T-cell (primary cell): ENCODE data around the gene AFAP1L1. TPM values are rescaled to one million over a fixed set of nuclear protein-coding genes. Genes with fewer than 3 reads are reported as not detected.

ENCODE experiments used
- ATAC-seq, 4 experiments: fragments of 200-7000 bp in 3 of 4; fragments of 150-1000 bp in 1 of 4; cut with Tn5 transposase; replicated peaks in 1 of 4; 1 replicate in 3 of 4; 2 replicates in 1 of 4; pipeline ENCODE4 v1.10.0; 2021; ENCODE audit warnings: moderate library complexity in 3 of 4, mild to moderate bottlenecking in 2 of 4, moderate number of reproducible peaks in 1 of 4
- CTCF ChIA-PET, 2 donors: fragments of 300-600 bp; sonication (Branson Sonifier 250); formaldehyde crosslinking; loops; one replicate each; lab custom pipeline; 2022; ENCODE audit warnings: antibody characterized with exemption in 2 of 2; lab: Charles Lee
- POLR2A ChIA-PET, 2 donors: fragments of 300-600 bp; sonication (Branson Sonifier 250); formaldehyde crosslinking; loops; one replicate each; lab custom pipeline; 2022; ENCODE audit warnings: antibody characterized with exemption in 2 of 2; lab: Charles Lee
- DNase-seq, 35 experiments: peaks; one replicate each; pipeline versions ENCODE4 v3.0.0 to v3.0.0-alpha.2; 2013 to 2023
- H3K27ac ChIP-seq: one replicate; pipeline ENCODE4 v1.5.1; 2013; ENCODE audit warnings: low read length
- H3K27me3 ChIP-seq, 2 experiments: replicated peaks in 1 of 2; 1 replicate in 1 of 2; 2 replicates in 1 of 2; pipeline versions ENCODE4 v1.6.1 to v1.7.0; 2013; ENCODE audit warnings: low read length in 1 of 2, mixed read lengths in 1 of 2; ENCODE audit not compliant: control insufficient read depth in 2 of 2, insufficient read depth in 2 of 2; ENCODE audit errors: extremely low read depth in 1 of 2
- H3K36me3 ChIP-seq, 2 donors: 1 replicate in 1 of 2; 2 replicates in 1 of 2; pipeline versions ENCODE4 v1.6.1 to v1.7.0; 2013; ENCODE audit warnings: low read length in 1 of 2; ENCODE audit not compliant: control insufficient read depth in 2 of 2, insufficient read depth in 1 of 2; ENCODE audit errors: extremely low read depth in 1 of 2
- H3K4me1 ChIP-seq, 2 experiments: 1 replicate in 1 of 2; 2 replicates in 1 of 2; pipeline versions ENCODE4 v1.6.1 to v1.7.0; 2013; ENCODE audit warnings: low read length in 2 of 2, mixed read lengths in 1 of 2; ENCODE audit not compliant: insufficient read depth in 2 of 2, control insufficient read depth in 1 of 2; ENCODE audit errors: extremely low read depth in 1 of 2
- H3K4me3 ChIP-seq, 2 donors: 1 replicate in 1 of 2; 2 replicates in 1 of 2; pipeline versions ENCODE4 v1.5.1 to v1.7.0; 2013; ENCODE audit warnings: mild to moderate bottlenecking in 2 of 2, low read length in 1 of 2, moderate library complexity in 1 of 2; ENCODE audit not compliant: control insufficient read depth in 1 of 2; ENCODE audit errors: extremely low read depth in 1 of 2
- H3K9me3 ChIP-seq: 2 replicates; pipeline ENCODE4 v1.7.0; 2013
- H3K27ac Mint-ChIP-seq, 2 donors: one replicate each; pipeline ENCODE4 v1.8.0; 2020 to 2021; ENCODE audit warnings: mild to moderate bottlenecking in 2 of 2, mixed read lengths in 2 of 2
- H3K27me3 Mint-ChIP-seq, 2 donors: one replicate each; pipeline ENCODE4 v1.8.0; 2021 to 2022; ENCODE audit warnings: mixed read lengths in 2 of 2
- H3K36me3 Mint-ChIP-seq: one replicate; pipeline ENCODE4 v1.8.0; 2021; ENCODE audit warnings: mixed read lengths
- H3K4me1 Mint-ChIP-seq, 3 donors: one replicate each; pipeline ENCODE4 v1.8.0; 2020 to 2022; ENCODE audit warnings: mixed read lengths in 3 of 3, mild to moderate bottlenecking in 1 of 3
- H3K4me3 Mint-ChIP-seq, 3 donors: one replicate each; pipeline ENCODE4 v1.8.0; 2020 to 2022; ENCODE audit warnings: mild to moderate bottlenecking in 3 of 3, mixed read lengths in 3 of 3, moderate library complexity in 3 of 3
- H3K9me3 Mint-ChIP-seq, 3 donors: one replicate each; pipeline ENCODE4 v1.8.0; 2020 to 2022; ENCODE audit warnings: mixed read lengths in 3 of 3
- WGBS: methylation state at CpG from one replicate; pipeline ENCODE4 v1.1.5; 2013; ENCODE audit warnings: missing lambda C conversion rate; ENCODE audit not compliant: insufficient coverage; 5-methylcytosine and 5-hydroxymethylcytosine counted together
- total RNA-seq, 35 experiments: library from RNA in 6 of 35; stranded (reverse) in 6 of 35; fragments of 120-200 nt in 1 of 35; gene quantifications; one replicate each; pipeline versions ENCODE4 v1.2.1 to v1.2.4 and lab custom pipeline; 2013 to 2026

Gene AFAP1L1
- total RNA-seq, 5 donors from 2014 or later (not counting 1 experiment from before 2014, with no cell fraction given) = 0.20 to 0.99 (median 0.50) TPM

GRCh38 chr5:149348518-149348917 lies 76.9 kb downstream of the AFAP1L1 start:
- DNase-seq = peak in 2 of 35 experiments; percentile 9 to 69
- CTCF ChIA-PET = interaction anchor here (1.1 to 2.1 kb wide), 3 partner anchors 9 to 19 kb away, joined by 3 to 7 read pairs (median 5); partner anchors contain the start of gene PCYOX1L (in 1 of the 2)
- WGBS = 0% methylated on average over 1 of the region's 1 CpG

DNA sequence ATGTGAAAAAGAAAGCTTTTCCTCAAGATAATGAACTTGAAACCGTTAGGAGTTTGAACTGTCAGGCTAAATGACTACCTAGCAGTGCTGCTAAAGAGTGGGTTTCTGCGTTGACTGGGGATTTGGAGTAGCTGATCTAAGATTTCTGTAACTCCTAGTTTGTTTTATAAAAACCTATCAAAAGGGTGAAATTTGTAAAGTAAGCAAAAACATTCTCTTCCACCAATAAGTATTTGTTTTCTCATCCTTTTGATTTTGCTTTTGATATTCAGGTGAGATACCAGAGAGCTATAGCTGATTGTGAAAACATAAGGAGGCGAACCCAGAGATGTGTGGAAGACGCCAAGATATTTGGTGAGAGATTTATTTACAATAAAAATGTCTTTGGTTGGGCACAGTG lies 77.7 kb downstream of the AFAP1L1 start:
- no peak for DNase-seq
- Mint-ChIP-seq H3K4me1 (peaks cover 79 to 90% (median 89%) of the 10 kb centered on the region in 3 donors), H3K27me3 (no peaks in the 10 kb centered on the region), H3K27ac (peak overlapping the region; percentile 95 to 97), H3K9me3 (no peaks in the 10 kb centered on the region), H3K36me3 (peaks cover 64% of the 10 kb centered on the region), H3K4me3 (peak overlapping the region; percentile 95 to 96 (median 95))
- WGBS = no CpG with 5 or more reads among the region's 4 CpGs
- POLR2A ChIA-PET = no interaction called here
- no peak overlapping the region for H3K4me3 ChIP-seq
- H3K36me3 ChIP-seq = peaks cover 2 to 70% of the 10 kb centered on the region in 2 donors
- CTCF ChIA-PET = interaction anchor here (1.1 to 2.1 kb wide), 3 partner anchors 8 to 19 kb away, joined by 3 to 7 read pairs (median 5); partner anchors contain the start of gene PCYOX1L (in 1 of the 2)
- peaks cover 35 to 58% of the 10 kb centered on the region in 2 experiments for H3K4me1 ChIP-seq
- no peak for ATAC-seq
- H3K9me3 ChIP-seq = no peaks in the 10 kb centered on the region
- no peaks in the 10 kb centered on the region for H3K27me3 ChIP-seq
- peak overlapping the region; percentile 79 for H3K27ac ChIP-seq

More at GRCh38 chr5:149348518-149348917, 76.9 kb downstream of the AFAP1L1 start:
- POLR2A ChIA-PET = no interaction called here
- Mint-ChIP-seq H3K27ac (peak overlapping the region; percentile 95 to 97), H3K36me3 (peaks cover 58% of the 10 kb centered on the region), H3K4me3 (peak overlapping the region; percentile 95 to 96 (median 95)), H3K4me1 (peaks cover 83 to 91% (median 90%) of the 10 kb centered on the region in 3 donors), H3K27me3 (no peaks in the 10 kb centered on the region), H3K9me3 (no peaks in the 10 kb centered on the region)
- no peaks in the 10 kb centered on the region for H3K9me3 ChIP-seq
- no peaks in the 10 kb centered on the region for H3K27me3 ChIP-seq
- peaks cover 39 to 60% of the 10 kb centered on the region in 2 experiments for H3K4me1 ChIP-seq
- peak overlapping the region; percentile 5 to 32 for H3K4me3 ChIP-seq
- peak overlapping the region; percentile 79 for H3K27ac ChIP-seq
- ATAC-seq = peak; percentile 54 to 63 (median 58)
- H3K36me3 ChIP-seq = peaks cover 2 to 62% of the 10 kb centered on the region in 2 donors

GRCh38 chr5:149352169-149352568 lies 80.5 kb downstream of the AFAP1L1 start:
- ATAC-seq (no peak), DNase-seq (no peak)
- no peaks in the 10 kb centered on the region for H3K9me3 ChIP-seq
- Mint-ChIP-seq H3K9me3 (no peaks in the 10 kb centered on the region), H3K4me3 (peak overlapping the region in 1 of 3 donors; percentile 39), H3K4me1 (peaks cover 68 to 87% (median 85%) of the 10 kb centered on the region in 3 donors), H3K27ac (peak overlapping the region; percentile 66 to 79), H3K27me3 (no peaks in the 10 kb centered on the region), H3K36me3 (peaks cover 78% of the 10 kb centered on the region)
- no peak overlapping the region for H3K27ac ChIP-seq
- WGBS = no CpG with 5 or more reads among the region's 4 CpGs
- peaks cover 26 to 39% of the 10 kb centered on the region in 2 experiments for H3K4me1 ChIP-seq
- no peak overlapping the region for H3K4me3 ChIP-seq
- H3K36me3 ChIP-seq = peaks cover 2 to 84% of the 10 kb centered on the region in 2 donors
- CTCF ChIA-PET = interaction anchor here (0.6 to 3.2 kb wide), 5 partner anchors 13 to 79 kb away, joined by 3 to 16 read pairs (median 3); no protein-coding TSS in a partner anchor
- POLR2A ChIA-PET = interaction anchor here (0.6 to 1.1 kb wide), 3 partner anchors 11 to 129 kb away, joined by 4 to 5 read pairs (median 4); no protein-coding TSS in a partner anchor
- no peaks in the 10 kb centered on the region for H3K27me3 ChIP-seq

- ATAC-seq (no peak), DNase-seq (no peak)
- WGBS = no CpG with 5 or more reads among the region's 2 CpGs
- H3K36me3 Mint-ChIP-seq = peaks cover 63% of the 10 kb centered on the region
- H3K27ac Mint-ChIP-seq = peak overlapping the region; percentile 3 to 79
- H3K4me3 Mint-ChIP-seq = no peak overlapping the region
- Histone ChIP-seq H3K27me3 (no peaks in the 10 kb centered on the region), H3K36me3 (peaks cover 2 to 67% of the 10 kb centered on the region in 2 donors), H3K4me3 (no peak overlapping the region), H3K4me1 (peaks cover 15 to 38% of the 10 kb centered on the region in 2 experiments), H3K27ac (no peak overlapping the region), H3K9me3 (no peaks in the 10 kb centered on the region)
- peaks cover 65 to 84% (median 79%) of the 10 kb centered on the region in 3 donors for H3K4me1 Mint-ChIP-seq
- H3K27me3 Mint-ChIP-seq = no peaks in the 10 kb centered on the region
- H3K9me3 Mint-ChIP-seq = no peaks in the 10 kb centered on the region
- CTCF ChIA-PET = interaction anchor here (0.7 to 3.2 kb wide), 6 partner anchors 9 to 36 kb away, joined by 3 to 16 read pairs (median 3); partner anchors contain the start of gene GRPEL2 (in 1 of the 2)
- POLR2A ChIA-PET = interaction anchor here in 1 of 2 donors (0.9 kb wide), 1 partner anchor 9 kb away, joined by 3 read pairs; no protein-coding TSS in a partner anchor
These were observed 82.3 kb downstream of the AFAP1L1 start for GRCh38 chr5:149353911-149354310.

DNA sequence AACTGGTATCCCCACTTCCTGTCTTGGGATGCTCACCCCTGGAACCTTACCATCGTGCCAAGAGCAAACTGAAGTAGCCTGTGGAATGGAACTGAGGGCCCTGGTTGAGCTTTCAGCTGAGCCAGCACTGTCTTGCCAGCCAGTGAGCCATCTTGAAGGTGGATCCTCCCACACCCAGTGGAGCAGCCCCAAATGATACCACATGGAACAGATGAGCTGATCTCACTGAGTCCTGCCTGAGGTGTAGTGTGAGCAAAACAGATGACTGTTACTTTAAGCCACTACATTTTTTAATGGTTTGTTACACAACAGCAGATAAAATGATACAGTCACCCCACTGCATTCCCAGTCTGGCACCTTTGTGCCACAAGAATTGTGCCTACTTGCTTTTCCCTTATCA lies 84.0 kb downstream of the AFAP1L1 start:
- Mint-ChIP-seq H3K36me3 (peaks cover 46% of the 10 kb centered on the region), H3K4me3 (peak overlapping the region in 1 of 3 donors; percentile 20), H3K9me3 (no peaks in the 10 kb centered on the region), H3K4me1 (peaks cover 66 to 84% (median 79%) of the 10 kb centered on the region in 3 donors), H3K27ac (peak overlapping the region; percentile 58 to 63), H3K27me3 (no peaks in the 10 kb centered on the region)
- H3K4me3 ChIP-seq = no peak overlapping the region
- WGBS = 50% methylated on average over 1 of the region's 1 CpG
- no peak for DNase-seq
- H3K9me3 ChIP-seq = no peaks in the 10 kb centered on the region
- H3K27me3 ChIP-seq = no peaks in the 10 kb centered on the region
- H3K4me1 ChIP-seq = peaks cover 16 to 42% of the 10 kb centered on the region in 2 experiments
- ATAC-seq = no peak
- H3K36me3 ChIP-seq = peaks cover 0 to 50% of the 10 kb centered on the region in 2 donors
- H3K27ac ChIP-seq = no peak overlapping the region
- ChIA-PET CTCF (interaction anchor here (0.7 to 1.3 kb wide), 3 partner anchors 11 to 15 kb away, joined by 3 read pairs; no protein-coding TSS in a partner anchor), POLR2A (interaction anchor here in 1 of 2 donors (3.5 kb wide), 1 partner anchor 10 kb away, joined by 27 read pairs; the partner anchor contains the start of gene GRPEL2)

GRCh38 chr5:149356391-149356790 lies 84.7 kb downstream of the AFAP1L1 start:
- ChIA-PET CTCF (interaction anchor here (0.6 to 1.9 kb wide), 5 partner anchors 14 to 196 kb away, joined by 3 to 5 read pairs (median 3); no protein-coding TSS in a partner anchor), POLR2A (interaction anchor here in 1 of 2 donors (3.5 kb wide), 1 partner anchor 11 kb away, joined by 27 read pairs; the partner anchor contains the start of gene GRPEL2)
- Histone ChIP-seq H3K4me3 (no peak overlapping the region), H3K27ac (no peak overlapping the region), H3K9me3 (no peaks in the 10 kb centered on the region), H3K4me1 (peaks cover 22 to 44% of the 10 kb centered on the region in 2 experiments), H3K36me3 (peaks cover 0 to 43% of the 10 kb centered on the region in 2 donors), H3K27me3 (no peaks in the 10 kb centered on the region)
- Mint-ChIP-seq H3K27me3 (no peaks in the 10 kb centered on the region), H3K4me3 (peak overlapping the region in 1 of 3 donors; percentile 20), H3K36me3 (peaks cover 39% of the 10 kb centered on the region), H3K9me3 (no peaks in the 10 kb centered on the region), H3K27ac (peak overlapping the region; percentile 52 to 63), H3K4me1 (peaks cover 68 to 84% (median 79%) of the 10 kb centered on the region in 3 donors)
- DNase-seq (no peak), ATAC-seq (no peak)
- 84% methylated on average over 6 of the region's 8 CpGs for WGBS
